Measurements from ENCODE around the gene PERM1.

- no peak for TF ChIP-seq ELF1 (IDR thresholded peaks at IDR 0.05; ENCODE audit: borderline replicate concordance, low read depth)
- no peak for TF ChIP-seq CTCF (IDR thresholded peaks at IDR 0.05 in 2 of 3, conservative IDR thresholded peaks at IDR 0.05 in 1 of 3; ENCODE audit: borderline replicate concordance in 1 of 3, insufficient read depth in 1 of 3, low read depth in 2 of 3, low read length in 2 of 3)
- TF ChIP-seq ATF3 (IDR thresholded peaks at IDR 0.05): no peak
- TF ChIP-seq RAD21 (IDR thresholded peaks at IDR 0.05; ENCODE audit: low read depth): no peak
- TF ChIP-seq EZH2 (IDR thresholded peaks at IDR 0.05): no peak
- no peak for TF ChIP-seq YY1 (IDR thresholded peaks at IDR 0.05; ENCODE audit: extremely low read depth, insufficient replicate concordance, low read depth, low read length)
- TF ChIP-seq ZNF274 (IDR thresholded peaks at IDR 0.05; ENCODE audit: low read depth, low read length): no peak
- no peak for TF ChIP-seq POLR2A (IDR thresholded peaks at IDR 0.05; ENCODE audit: borderline replicate concordance, extremely low read depth, insufficient read depth, insufficient read length)
- TF ChIP-seq JUND (IDR thresholded peaks at IDR 0.05): no peak
- no peak for TF ChIP-seq MAX (IDR thresholded peaks at IDR 0.05)
- no peak for TF ChIP-seq EGR1 (IDR thresholded peaks at IDR 0.05; ENCODE audit: low read depth)
- TF ChIP-seq CEBPB (IDR thresholded peaks at IDR 0.05; ENCODE audit: low read depth): no peak
- TF ChIP-seq POLR2AphosphoS5 (IDR thresholded peaks at IDR 0.05; ENCODE audit: low read depth, low read length): no peak
Observed at GRCh38 chr1:945688-946556, 36.0 kb downstream of the PERM1 start.

Data from HCT116 (cell line).